Mucosa of descending colon (tissue), 3 donors: ENCODE results near the gene OXLD1. TPM values are rescaled to one million over a fixed set of nuclear protein-coding genes. Genes with fewer than 3 reads are reported as not detected.

ENCODE experiments used
- ATAC-seq: fragments of 200-7000 bp; cut with Tn5 transposase; one replicate; pipeline ENCODE4 v1.9.1; 2020; ENCODE audit warnings: mild to moderate bottlenecking, moderate library complexity
- DNase-seq, 3 donors: peaks; one replicate each; pipeline ENCODE4 v3.0.0-alpha.2; 2020
- H3K36me3 ChIP-seq: fragments of 200-600 bp; one replicate; pipeline ENCODE4 v1.8.0; 2021; ENCODE audit warnings: low read depth, mild to moderate bottlenecking
- H3K4me1 ChIP-seq: fragments of 200-600 bp; one replicate; pipeline ENCODE4 v1.8.0; 2021; ENCODE audit warnings: low read depth, mild to moderate bottlenecking
- H3K4me3 ChIP-seq: fragments of 200-600 bp; one replicate; pipeline ENCODE4 v1.8.0; 2021; ENCODE audit warnings: mild to moderate bottlenecking
- H3K9me3 ChIP-seq: fragments of 200-600 bp; one replicate; pipeline ENCODE4 v1.8.0; 2021; ENCODE audit warnings: mild to moderate bottlenecking
- CTCF ChIP-seq: fragments of 200-600 bp; IDR thresholded peaks from one replicate; pipeline ENCODE4 v1.8.0; 2022; ENCODE audit warnings: antibody characterized with exemption, mild to moderate bottlenecking
- intact Hi-C, 2 donors: fragments of 100-400 bp; cut with DNase I in 1 of 2; cut with micrococcal nuclease in 1 of 2; formaldehyde crosslinking; loops; one replicate each; pipeline versions ENCODE4 v1.11.0 to v1.11.1; 2022; cut with DNase I, micrococcal nuclease
- total RNA-seq, 3 donors: library from RNA; stranded (reverse); fragmentation: NEBNext Ultra II Directional in 2 of 3; extraction: Animal tissue kit (Norgen Biotek cat#: 25700) in 2 of 3; gene quantifications; one replicate each; pipeline versions ENCODE4 v1.2.1 to v1.2.4, GENCODE V29; 2021 to 2023
- donor health status: DM: no; HTN: no; CAD: no; lungs with moderate emphysema.
- donor health status: DM: no; HTN: no; CAD: no.
- donor health status: DM: no; HTN: yes; CAD: no.

OXLD1 gene
- total RNA-seq, 3 donors from 2014 or later, result 26.3 to 27.5 (median 26.8) TPM

- no peak for ATAC-seq
- intact Hi-C loops, result no loop called here
- Histone ChIP-seq H3K36me3 (no peaks in the 10 kb centered on the region), H3K4me3 (no peak overlapping the region), H3K9me3 (no peaks in the 10 kb centered on the region), H3K4me1 (peaks cover 37% of the 10 kb centered on the region)
- DNase-seq, result no peak
- TF ChIP-seq CTCF, result no peak
Measured at GRCh38 chr17:81707725-81708646, 41.6 kb upstream of the OXLD1 start.

GRCh38 chr17:81706757-81707624 is 40.6 kb upstream of the OXLD1 start:
- ATAC-seq (no peak), DNase-seq (peak in 1 of 3 donors; percentile 55)
- H3K4me1 ChIP-seq, result peaks cover 37% of the 10 kb centered on the region
- H3K9me3 ChIP-seq, result no peaks in the 10 kb centered on the region
- intact Hi-C loops, result no loop called here
- H3K36me3 ChIP-seq, result no peaks in the 10 kb centered on the region
- no peak overlapping the region for H3K4me3 ChIP-seq
- no peak for TF ChIP-seq CTCF

- intact Hi-C loops, result no loop called here
- peaks cover 42% of the 10 kb centered on the region for H3K4me1 ChIP-seq
- no peak overlapping the region for H3K4me3 ChIP-seq
- DNase-seq, result no peak
- no peak for TF ChIP-seq CTCF
- no peak for ATAC-seq
- H3K9me3 ChIP-seq, result no peaks in the 10 kb centered on the region
- no peaks in the 10 kb centered on the region for H3K36me3 ChIP-seq
Measured at GRCh38 chr17:81706232-81706611, 39.8 kb upstream of the OXLD1 start.

GRCh38 chr17:81705518-81706231 is 39.3 kb upstream of the OXLD1 start:
- ATAC-seq (no peak), DNase-seq (no peak)
- no peak overlapping the region for H3K4me3 ChIP-seq
- intact Hi-C loops, result no loop called here
- H3K4me1 ChIP-seq, result peaks cover 41% of the 10 kb centered on the region
- H3K36me3 ChIP-seq, result no peaks in the 10 kb centered on the region
- H3K9me3 ChIP-seq, result no peaks in the 10 kb centered on the region
- TF ChIP-seq CTCF, result no peak
